GM21526 (cell line): ENCODE data around the gene TULP4.
A peak's percentile ranks its signal among the peaks of the same experiment; 100 is the strongest.

ENCODE experiments used
- ATAC-seq: cut with Tn5 transposase; IDR thresholded peaks from one replicate; pipeline ENCODE4 v1.9.1; 2021; ENCODE audit warnings: moderate library complexity; ENCODE audit not compliant: unreplicated experiment, low FRiP score

Gene TULP4

GRCh38 chr6:158356586-158357546 lies 44.6 kb downstream of the TULP4 start:
- peak; percentile 12 for ATAC-seq

DNA sequence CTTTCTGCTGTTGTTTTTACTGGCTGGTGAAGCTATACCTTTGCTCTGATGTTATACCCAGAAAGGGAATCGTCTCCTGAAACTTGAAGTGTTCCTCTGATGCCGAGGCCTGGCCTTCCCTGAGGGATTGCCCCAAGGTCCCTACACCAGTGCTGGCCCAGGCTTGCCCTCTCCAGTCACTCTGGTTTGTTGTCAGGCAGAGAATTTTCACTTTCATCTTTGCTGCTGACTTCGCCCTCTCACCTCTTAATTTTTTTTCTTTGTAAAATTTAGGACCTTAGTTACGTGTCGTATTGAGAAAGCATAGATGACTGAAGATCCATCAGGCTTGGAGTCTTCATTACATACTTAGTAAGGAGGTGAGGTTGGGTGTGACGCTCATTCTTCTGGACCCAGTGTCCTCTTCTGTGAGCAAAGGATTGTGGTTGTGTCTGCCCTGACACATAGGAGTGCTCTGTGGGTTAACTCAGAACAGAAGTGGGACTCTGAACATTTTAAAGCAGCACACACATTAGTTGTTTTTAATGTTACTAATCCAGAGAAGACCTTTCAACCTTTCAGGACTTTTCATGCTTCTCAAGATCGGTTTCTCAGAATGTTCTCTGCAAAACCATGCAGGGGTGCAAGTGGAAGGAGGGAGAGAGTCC lies 45.4 kb downstream of the TULP4 start:
- ATAC-seq, result peak; percentile 70

DNA sequence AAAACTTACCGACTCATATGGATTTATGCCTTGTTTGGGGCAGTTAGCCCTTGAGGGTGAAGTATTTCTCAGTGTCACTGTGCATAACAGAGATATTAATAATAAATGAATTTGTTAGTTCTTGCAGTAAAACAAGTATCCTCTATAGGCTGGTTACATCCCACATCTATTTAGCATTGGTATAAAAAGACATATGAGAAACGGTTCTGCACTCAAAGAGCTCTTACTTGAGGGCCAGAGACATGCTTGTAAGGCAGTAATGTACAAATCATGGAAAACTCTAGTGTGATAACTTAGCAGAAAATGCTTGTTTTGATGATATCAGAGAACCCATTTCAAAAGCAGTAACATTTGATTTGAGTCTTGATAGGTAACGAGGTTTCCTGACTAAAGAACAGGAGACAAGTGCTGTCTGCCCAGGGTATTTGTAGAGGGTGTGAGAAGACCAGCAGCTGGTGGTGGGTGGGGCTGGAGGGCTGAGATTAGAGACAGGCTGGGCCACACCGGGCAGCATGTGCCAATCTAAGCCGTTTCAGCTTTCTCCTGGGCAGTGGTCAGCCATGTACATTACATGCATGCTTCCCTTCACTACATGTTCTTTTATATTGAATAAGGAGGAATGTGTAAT lies 46.3 kb downstream of the TULP4 start:
- ATAC-seq, result no peak

GRCh38 chr6:158361068-158361467 lies 48.8 kb downstream of the TULP4 start:
- ATAC-seq, result no peak

DNA sequence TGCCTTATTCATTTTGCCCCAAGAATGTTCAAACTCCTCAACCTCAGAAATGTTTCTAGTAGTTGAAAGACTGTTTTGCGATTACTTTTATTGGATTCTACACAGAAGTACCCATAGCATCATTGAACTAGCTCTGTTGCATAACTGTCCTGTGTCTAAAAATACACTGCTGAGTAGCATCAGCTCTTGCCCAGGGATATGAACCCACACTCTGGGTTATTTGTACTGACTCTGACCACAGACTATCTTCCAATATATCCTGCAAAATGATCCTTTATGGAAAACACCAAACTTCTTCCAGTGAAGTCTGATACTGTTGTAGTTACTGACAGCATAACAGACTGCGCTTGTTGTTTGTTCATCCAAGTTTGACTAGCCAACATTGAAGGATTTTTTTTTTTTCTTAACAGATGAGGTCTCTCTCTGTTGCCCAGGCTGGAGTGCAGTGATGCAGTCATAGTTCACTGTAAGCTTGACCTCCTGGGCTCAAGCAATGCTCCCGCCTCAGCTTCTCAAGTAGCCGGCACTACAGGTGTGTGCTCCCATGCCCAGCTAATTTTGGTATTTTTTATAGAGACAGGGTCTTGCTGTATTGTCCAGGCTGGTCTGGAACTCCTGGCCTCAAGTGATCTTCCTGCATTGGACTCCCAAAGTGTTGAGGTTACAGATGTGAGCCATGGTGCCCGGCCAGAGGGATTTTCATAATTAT lies 49.9 kb downstream of the TULP4 start:
- ATAC-seq, result no peak

DNA sequence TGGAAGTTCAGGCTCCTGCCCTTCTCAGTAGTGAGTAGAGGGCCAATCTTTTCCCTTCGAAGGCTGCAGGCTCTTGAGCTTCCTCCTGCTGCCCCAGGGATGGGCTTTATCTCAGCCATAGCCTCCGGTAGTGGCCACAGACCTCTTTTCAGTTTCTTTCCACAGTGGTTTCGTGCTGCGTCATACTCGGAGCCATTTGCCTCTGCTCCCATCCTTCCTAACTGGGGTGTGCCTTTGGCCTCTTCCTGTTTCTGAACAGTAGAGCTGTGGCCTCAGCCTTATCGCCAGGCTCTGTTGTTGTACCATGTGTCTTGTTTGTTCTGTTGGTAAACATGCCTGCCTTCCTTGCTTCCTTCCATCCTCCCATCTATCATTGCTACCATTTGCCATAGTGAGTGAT lies 54.1 kb downstream of the TULP4 start:
- no peak for ATAC-seq

GRCh38 chr6:158367816-158368215 lies 55.6 kb downstream of the TULP4 start:
- ATAC-seq, result no peak

GRCh38 chr6:158369241-158369640 lies 57.0 kb downstream of the TULP4 start:
- ATAC-seq, result no peak

DNA sequence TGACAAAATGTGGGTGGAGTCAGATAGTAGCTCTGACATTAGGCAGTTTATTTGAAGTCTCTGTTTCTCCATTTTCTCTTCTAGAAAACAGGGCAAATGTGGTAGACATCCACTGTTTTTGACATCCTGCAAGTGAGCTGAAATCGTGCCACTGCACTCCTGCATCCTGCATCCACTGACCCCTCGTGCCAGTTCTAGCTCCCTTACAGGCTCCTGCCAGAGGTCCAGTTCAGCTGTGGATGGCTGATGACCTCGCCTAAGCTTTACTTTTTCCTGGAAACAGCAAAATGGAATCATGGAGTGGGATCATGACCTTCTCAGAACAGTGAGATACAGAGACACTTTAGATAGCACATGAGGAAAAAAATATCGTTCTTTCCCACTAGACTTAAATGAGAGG lies 58.5 kb downstream of the TULP4 start:
- no peak for ATAC-seq

DNA sequence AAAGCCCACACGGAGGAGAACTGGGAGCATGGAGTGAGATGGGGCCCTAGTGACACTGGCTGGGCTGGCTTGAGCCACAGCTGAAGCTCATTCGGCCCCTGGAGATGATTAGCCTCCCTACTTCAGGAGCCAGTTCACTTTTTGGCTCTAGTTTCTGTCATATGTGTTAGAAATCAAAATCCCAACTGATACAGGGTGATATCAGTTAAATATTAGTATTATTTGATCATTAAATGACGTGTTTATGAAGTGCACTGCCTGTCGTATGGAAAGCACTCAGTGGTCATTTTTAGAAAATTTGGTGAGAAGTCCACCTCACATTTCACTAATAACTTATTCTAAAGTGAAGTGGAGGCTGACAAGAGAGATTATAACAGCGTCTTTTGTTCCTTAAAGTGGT lies 59.0 kb downstream of the TULP4 start:
- ATAC-seq, result no peak

DNA sequence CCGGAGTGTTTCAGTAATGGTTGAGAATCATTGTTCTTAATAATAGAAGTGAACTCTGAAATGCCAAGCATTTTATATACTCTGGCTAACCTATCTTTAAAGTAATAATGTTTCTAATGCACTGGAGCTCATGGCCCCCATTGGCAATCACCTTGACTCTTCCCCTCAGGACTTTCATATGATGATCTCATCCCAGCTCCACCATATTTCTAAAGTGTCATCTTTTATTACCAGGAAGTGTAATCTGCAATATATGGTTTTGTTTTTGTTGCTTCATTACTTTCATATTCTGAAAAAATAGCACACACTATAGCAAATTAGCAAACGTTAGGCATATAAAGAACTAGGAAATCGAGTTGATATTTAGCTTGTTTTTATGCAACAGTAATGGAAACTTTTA lies 60.3 kb downstream of the TULP4 start:
- ATAC-seq, result no peak

- ATAC-seq, result no peak
These were observed 60.9 kb downstream of the TULP4 start for GRCh38 chr6:158373214-158373613.

- ATAC-seq, result no peak
These were observed 61.8 kb downstream of the TULP4 start for GRCh38 chr6:158374020-158374419.

GRCh38 chr6:158376631-158377081 lies 64.4 kb downstream of the TULP4 start:
- no peak for ATAC-seq

GRCh38 chr6:158377860-158378259 lies 65.6 kb downstream of the TULP4 start:
- no peak for ATAC-seq

DNA sequence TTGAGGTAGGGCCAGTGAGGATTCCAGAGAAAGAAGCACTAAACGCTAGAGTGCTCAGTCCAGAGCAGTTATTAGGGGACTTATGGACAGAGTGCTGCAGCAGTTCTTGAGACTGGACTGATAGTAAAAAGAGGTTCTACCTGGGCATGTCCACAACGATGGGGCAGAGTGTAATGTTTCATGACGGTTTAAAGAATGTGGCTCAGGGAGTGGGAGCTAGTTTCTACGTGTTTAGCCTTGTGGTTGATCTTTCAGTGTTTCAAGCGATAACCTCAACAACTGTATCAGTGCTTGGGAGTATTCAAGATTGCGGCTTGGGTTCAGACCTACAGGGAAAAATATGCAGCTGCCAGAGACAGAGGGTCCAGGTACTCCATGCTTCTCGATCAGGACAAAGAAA lies 67.1 kb downstream of the TULP4 start:
- no peak for ATAC-seq

- ATAC-seq, result no peak
These were observed 68.9 kb downstream of the TULP4 start for GRCh38 chr6:158381214-158381613.

DNA sequence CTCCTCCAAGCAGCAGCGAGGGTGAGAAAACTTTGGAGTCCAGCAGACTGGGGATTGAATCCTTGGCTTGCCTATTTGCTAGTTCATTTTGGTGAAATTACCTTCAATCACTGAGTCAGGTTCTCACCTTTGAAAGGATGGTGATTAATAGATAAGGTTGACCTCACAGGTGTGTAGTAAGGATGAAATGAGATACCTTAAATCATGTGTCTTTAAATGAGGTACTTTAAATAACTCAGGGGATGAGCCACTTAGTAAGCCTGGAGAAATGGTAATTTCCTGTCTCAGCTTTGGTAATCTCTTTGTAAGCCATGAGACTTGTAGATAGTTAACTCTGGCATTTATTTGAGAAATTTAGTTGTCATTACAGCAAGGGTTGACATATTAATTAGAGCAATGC lies 70.2 kb downstream of the TULP4 start:
- ATAC-seq, result no peak

DNA sequence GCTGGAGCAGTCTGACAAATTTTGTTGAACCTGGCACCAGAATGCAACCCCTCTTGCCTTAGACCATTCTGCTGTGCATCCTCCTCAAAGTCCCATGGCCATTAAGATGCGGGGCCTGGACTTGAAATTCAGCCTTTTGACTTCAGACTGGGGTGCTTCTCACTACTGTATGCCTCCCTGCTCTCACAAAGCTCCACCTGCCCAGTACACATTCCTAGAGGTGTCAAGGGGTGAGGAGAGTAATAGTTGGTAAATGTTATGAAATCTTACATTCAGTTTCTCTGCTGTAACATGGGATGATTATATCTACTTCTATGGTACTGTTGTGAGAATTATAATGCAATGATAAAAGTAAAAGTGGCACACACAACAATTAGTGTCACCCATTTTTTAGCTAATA lies 70.8 kb downstream of the TULP4 start:
- ATAC-seq, result no peak

- no peak for ATAC-seq
These were observed 71.3 kb downstream of the TULP4 start for GRCh38 chr6:158383542-158383941.

DNA sequence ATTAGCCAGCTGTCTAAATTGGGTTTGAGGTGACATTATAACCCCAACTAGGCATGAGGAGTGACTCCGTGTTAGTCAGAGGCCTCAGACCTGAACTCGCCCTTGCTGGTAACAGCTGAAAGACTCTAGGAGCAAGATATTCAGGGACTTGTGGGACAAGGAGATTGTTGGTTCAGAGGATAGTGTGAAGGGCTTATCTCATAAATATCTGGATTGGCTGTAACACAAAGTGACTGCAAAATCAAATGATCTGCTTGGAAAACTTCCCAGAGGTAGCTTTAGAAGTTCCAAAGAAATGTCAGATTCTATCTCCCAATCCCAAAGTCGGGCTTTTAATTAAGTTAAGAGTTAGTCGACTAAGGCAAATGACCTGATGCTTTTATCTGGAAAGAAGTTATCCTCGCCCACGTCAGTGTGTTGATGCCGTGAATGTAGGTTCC lies 72.4 kb downstream of the TULP4 start:
- no peak for ATAC-seq
